ENCODE data around the gene COG2. TPM values are rescaled to one million over a fixed set of nuclear protein-coding genes. Genes with fewer than 3 reads are reported as not detected.

COG2 gene
- total and polyA plus RNA-seq, 2 of the 13 experiments (the other 11 are each of a cell fraction or from before 2014, with no cell fraction given) = 16.8 to 36.3 TPM

DNA sequence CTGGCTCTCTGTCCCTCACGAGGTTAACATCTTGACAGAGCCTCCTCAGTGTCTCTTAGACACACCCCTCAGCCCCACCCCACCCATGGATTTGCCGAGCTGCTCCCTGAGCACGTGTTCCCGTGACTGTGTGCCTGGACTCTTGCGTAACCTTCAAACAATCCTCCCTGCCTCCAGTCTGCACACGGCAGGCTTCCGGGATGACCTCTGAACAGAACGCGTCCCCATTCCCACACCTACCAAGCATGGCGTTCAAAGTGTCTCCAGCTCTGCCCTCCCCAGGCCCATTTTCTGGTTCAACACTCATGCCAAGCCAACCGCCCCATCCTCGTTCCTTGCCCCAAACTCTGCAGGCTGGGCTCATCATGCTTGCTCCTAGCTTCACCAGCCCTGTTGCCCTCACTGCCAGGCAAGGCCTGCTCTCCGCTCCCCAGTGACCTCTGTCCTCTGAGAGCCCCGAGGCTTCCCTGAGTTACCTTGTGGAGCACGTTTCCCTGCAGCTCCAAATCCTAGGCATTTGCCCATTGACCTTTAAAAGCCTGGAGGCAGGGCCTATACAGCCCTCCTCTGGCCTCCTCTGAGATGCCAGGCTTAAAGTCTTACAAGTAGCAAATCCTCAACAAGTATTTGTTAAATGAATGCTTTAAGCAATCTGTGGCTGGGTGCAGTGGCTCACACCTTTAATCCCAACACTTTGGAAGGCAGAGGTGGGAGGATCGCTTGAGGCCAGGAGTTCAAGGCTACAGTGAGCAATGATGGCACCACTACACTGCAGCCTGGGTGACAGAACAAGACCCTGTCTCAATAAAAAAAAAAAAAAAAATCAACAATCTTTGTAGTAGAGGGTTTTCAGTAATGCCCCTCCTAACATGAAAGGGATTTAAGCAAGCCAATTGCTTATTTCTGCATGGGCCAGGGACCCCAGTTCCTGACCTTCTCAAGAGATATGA lies 66.6 kb downstream of the COG2 start (continued):
- TF ChIP-seq, protein P1, sequence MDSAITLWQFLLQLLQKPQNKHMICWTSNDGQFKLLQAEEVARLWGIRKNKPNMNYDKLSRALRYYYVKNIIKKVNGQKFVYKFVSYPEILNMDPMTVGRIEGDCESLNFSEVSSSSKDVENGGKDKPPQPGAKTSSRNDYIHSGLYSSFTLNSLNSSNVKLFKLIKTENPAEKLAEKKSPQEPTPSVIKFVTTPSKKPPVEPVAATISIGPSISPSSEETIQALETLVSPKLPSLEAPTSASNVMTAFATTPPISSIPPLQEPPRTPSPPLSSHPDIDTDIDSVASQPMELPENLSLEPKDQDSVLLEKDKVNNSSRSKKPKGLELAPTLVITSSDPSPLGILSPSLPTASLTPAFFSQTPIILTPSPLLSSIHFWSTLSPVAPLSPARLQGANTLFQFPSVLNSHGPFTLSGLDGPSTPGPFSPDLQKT (CRISPR knock-in tag; IDR thresholded peaks at IDR 0.05; ENCODE audit: borderline replicate concordance) = no peak
- TF ChIP-seq, protein P2, sequence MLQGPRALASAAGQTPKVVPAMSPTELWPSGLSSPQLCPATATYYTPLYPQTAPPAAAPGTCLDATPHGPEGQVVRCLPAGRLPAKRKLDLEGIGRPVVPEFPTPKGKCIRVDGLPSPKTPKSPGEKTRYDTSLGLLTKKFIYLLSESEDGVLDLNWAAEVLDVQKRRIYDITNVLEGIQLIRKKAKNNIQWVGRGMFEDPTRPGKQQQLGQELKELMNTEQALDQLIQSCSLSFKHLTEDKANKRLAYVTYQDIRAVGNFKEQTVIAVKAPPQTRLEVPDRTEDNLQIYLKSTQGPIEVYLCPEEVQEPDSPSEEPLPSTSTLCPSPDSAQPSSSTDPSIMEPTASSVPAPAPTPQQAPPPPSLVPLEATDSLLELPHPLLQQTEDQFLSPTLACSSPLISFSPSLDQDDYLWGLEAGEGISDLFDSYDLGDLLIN (CRISPR knock-in tag; IDR thresholded peaks at IDR 0.05; ENCODE audit: borderline replicate concordance) = no peak
- TF ChIP-seq MED13 (CRISPR knock-in tag; IDR thresholded peaks at IDR 0.05) = peak; percentile 84
- TF ChIP-seq, protein P3, sequence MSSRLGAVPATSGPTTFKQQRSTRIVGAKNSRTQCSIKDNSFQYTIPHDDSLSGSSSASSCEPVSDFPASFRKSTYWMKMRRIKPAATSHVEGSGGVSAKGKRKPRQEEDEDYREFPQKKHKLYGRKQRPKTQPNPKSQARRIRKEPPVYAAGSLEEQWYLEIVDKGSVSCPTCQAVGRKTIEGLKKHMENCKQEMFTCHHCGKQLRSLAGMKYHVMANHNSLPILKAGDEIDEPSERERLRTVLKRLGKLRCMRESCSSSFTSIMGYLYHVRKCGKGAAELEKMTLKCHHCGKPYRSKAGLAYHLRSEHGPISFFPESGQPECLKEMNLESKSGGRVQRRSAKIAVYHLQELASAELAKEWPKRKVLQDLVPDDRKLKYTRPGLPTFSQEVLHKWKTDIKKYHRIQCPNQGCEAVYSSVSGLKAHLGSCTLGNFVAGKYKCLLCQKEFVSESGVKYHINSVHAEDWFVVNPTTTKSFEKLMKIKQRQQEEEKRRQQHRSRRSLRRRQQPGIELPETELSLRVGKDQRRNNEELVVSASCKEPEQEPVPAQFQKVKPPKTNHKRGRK (CRISPR knock-in tag; IDR thresholded peaks at IDR 0.05) = no peak
- peak; percentile 88 for TF ChIP-seq ZMYM4 (CRISPR knock-in tag; IDR thresholded peaks at IDR 0.05)
- no peak for TF ChIP-seq ZNF660 (CRISPR knock-in tag; IDR thresholded peaks at IDR 0.05; ENCODE audit: borderline replicate concordance, low read depth)
- TF ChIP-seq ZNF337 (CRISPR knock-in tag; IDR thresholded peaks at IDR 0.05; ENCODE audit: borderline replicate concordance, low read depth) = 0 out of 2 replicates have a peak, but pooled peaks have one; percentile 77
- TF ChIP-seq ZNF160 (CRISPR knock-in tag; IDR thresholded peaks at IDR 0.05) = peak; percentile 82
- no peak; the same call in 1 of the 2 replicates for TF ChIP-seq ATRX (CRISPR knock-in tag; IDR thresholded peaks at IDR 0.05; ENCODE audit: borderline replicate concordance)
- TF ChIP-seq ZNF788 (CRISPR knock-in tag; IDR thresholded peaks at IDR 0.05; ENCODE audit: borderline replicate concordance) = peak; percentile 98
- TF ChIP-seq, protein P4, sequence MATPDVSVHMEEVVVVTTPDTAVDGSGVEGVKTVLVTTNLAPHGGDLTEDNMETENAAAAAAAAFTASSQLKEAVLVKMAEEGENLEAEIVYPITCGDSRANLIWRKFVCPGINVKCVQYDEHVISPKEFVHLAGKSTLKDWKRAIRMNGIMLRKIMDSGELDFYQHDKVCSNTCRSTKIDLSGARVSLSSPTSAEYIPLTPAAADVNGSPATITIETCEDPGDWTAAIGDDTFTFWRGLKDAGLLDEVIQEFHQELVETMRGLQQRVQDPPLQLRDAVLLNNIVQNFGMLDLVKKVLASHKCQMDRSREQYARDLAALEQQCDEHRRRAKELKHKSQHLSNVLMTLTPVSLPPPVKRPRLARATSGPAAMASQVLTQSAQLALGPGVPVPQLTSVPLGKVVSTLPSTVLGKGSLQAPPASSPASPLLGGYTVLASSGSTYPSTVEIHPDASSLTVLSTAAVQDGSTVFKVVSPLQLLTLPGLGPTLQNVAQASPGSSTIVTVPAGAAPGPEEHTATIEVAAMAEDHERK (CRISPR knock-in tag; IDR thresholded peaks at IDR 0.05; ENCODE audit: low read depth) = no peak
- TF ChIP-seq, protein P5, sequence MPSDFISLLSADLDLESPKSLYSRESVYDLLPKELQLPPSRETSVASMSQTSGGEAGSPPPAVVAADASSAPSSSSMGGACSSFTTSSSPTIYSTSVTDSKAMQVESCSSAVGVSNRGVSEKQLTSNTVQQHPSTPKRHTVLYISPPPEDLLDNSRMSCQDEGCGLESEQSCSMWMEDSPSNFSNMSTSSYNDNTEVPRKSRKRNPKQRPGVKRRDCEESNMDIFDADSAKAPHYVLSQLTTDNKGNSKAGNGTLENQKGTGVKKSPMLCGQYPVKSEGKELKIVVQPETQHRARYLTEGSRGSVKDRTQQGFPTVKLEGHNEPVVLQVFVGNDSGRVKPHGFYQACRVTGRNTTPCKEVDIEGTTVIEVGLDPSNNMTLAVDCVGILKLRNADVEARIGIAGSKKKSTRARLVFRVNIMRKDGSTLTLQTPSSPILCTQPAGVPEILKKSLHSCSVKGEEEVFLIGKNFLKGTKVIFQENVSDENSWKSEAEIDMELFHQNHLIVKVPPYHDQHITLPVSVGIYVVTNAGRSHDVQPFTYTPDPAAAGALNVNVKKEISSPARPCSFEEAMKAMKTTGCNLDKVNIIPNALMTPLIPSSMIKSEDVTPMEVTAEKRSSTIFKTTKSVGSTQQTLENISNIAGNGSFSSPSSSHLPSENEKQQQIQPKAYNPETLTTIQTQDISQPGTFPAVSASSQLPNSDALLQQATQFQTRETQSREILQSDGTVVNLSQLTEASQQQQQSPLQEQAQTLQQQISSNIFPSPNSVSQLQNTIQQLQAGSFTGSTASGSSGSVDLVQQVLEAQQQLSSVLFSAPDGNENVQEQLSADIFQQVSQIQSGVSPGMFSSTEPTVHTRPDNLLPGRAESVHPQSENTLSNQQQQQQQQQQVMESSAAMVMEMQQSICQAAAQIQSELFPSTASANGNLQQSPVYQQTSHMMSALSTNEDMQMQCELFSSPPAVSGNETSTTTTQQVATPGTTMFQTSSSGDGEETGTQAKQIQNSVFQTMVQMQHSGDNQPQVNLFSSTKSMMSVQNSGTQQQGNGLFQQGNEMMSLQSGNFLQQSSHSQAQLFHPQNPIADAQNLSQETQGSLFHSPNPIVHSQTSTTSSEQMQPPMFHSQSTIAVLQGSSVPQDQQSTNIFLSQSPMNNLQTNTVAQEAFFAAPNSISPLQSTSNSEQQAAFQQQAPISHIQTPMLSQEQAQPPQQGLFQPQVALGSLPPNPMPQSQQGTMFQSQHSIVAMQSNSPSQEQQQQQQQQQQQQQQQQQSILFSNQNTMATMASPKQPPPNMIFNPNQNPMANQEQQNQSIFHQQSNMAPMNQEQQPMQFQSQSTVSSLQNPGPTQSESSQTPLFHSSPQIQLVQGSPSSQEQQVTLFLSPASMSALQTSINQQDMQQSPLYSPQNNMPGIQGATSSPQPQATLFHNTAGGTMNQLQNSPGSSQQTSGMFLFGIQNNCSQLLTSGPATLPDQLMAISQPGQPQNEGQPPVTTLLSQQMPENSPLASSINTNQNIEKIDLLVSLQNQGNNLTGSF (CRISPR knock-in tag; IDR thresholded peaks at IDR 0.05) = no peak
- no peak for TF ChIP-seq TAF15 (IDR thresholded peaks at IDR 0.05; ENCODE audit: low read depth, low read length, poor library complexity, severe bottlenecking)
- TF ChIP-seq ZEB1 (IDR thresholded peaks at IDR 0.05; ENCODE audit: insufficient replicate concordance, low read depth) = no peak
- TF ChIP-seq KLF6 (CRISPR knock-in tag; IDR thresholded peaks at IDR 0.05) = peak; percentile 88
- TF ChIP-seq ZNF468 (CRISPR knock-in tag; IDR thresholded peaks at IDR 0.05) = peak; percentile 70; the same call in 1 of the 2 replicates
